Posterior cingulate gyrus (tissue), 11 donors: ENCODE data around the gene MYRIP.
A peak's percentile ranks its signal among the peaks of the same experiment; 100 is the strongest.
"Not testable (repeated sequence)": the region's sequence is repeated elsewhere in the genome, so short reads cannot be mapped to it uniquely, and the experiment has no call there.

Experiments
- DNase-seq, 10 donors: peaks; one replicate each; pipeline versions ENCODE4 v3.0.0 to v3.0.0-alpha.2; 2020 to 2021; ENCODE audit warnings: mixed read lengths in 3 of 10
- intact Hi-C: fragments of 100-400 bp; cut with DNase I; formaldehyde crosslinking; loops from one replicate; pipeline ENCODE4 v1.15.1; 2023

The MYRIP gene

DNA sequence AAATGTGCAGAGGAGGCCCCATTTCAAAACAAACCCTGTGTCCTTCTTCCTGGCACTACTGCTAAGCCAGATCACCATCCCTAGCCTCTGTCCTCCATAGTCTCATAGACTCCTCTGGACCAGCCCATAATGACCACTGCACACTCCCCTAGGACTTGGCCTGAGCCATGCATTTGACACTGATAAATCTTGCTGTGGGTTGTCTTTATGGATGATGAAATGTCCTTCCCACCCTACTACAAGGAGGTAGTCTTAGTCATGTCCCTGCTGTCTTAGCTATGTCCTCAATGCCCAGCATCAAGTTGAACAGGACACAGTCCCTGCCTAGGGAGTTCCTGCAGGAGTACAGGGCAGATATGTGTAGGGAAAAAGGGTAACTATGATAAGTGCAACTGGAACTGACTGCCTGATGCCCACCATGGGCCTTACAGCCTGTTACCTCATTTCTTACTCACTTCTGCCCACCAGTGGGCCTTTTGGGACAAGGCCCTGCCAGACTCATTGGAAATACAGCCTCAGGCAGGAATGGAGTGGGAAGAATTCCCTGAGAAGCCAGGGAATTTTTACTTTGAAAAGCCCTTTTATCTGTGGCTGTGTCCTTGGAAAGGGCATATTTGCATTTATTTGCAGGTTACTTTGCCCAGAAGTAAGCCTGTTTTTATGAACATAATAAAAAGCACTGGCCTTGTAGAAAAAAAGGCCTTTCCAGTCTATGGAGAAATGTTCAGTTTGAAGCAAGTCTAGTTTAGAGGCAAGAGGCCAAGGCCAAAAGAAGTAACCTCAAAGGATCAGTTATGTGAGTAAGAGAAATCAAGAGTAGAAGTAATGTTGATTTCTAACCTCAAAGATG lies 300.5 kb downstream of the MYRIP start:
- intact Hi-C loops = no loop called here
- peak in 1 of 10 donors; percentile 19 for DNase-seq

DNA sequence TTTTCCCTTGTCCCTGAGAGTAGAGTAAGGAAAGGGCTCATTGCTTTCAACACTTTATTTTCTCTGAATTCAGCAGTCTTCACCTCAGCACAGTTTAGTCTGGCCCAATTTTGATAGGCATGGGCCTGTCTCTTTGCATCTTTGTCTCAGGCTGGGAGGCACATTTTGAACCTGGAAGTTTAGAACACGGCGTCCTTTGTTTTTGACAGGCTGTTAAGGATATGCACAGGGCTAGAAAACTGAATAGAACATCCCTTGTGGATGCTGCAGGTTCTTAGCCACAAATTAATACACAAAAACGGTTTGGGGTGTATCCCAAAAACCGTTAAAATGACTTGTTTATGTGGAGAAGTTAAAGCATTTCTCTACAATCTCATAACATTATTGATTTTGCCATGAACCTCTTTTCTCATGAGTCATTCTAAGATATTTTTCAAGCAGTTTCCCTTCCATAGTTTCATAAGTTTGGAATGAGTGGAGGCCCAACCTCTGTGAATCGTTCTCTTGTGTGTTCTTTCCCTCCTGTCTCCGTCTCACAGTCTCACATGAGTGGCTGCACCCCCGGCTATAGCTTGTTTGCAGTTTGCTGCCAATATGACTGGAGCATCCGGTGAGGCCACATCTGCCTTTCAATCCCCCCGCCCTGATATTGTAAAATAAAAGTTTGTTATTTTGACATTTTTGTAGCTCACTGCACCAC lies 307.2 kb downstream of the MYRIP start:
- DNase-seq = no peak
- intact Hi-C loops = no loop called here

DNA sequence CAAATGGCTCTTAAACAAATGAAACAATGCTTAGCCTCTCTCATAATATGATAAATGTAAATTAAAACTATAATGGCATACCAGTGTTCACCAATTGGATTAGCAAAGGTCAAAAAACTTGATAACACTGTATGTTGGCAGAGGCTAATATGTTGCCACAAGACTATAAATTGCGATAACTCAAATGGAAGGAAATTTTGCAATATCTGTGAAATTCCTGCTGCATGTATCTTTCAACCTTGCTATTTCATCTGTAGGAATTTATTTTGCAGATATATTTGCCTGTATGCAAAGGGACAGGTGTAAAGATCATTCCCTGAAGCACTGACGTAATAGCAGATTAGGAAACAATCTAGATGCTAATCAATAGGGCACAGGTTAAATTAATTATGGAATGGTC lies 308.7 kb downstream of the MYRIP start:
- intact Hi-C loops = no loop called here
- no peak for DNase-seq

DNA sequence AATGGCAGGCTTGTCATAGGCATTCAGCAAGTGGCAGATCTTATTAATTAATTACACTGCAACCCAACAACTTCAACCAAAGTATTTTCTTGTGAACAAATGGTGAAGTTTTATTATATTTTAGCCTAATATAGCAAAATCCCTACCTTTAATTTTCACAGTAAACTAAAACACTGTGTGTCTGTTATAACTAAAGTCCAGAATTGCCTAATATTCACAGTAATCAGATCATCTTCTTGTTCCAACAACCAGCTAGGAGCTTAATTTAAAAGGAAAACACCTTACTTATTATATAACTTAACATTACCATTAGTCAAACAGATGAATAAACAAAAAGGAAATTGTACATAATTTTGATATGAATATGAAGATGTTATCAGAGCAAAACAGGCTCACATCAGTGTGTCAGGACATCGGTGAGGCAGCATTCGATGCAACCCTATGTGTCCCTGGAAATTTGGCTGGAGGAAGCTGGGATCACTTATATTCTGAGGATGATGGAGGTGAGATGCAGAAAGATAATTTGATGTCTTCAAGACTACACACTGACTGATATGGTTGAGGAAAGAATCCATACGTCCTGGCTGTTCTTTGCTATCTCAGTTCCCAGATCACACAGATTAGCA lies 310.8 kb downstream of the MYRIP start:
- DNase-seq = no peak
- intact Hi-C loops = no loop called here

DNA sequence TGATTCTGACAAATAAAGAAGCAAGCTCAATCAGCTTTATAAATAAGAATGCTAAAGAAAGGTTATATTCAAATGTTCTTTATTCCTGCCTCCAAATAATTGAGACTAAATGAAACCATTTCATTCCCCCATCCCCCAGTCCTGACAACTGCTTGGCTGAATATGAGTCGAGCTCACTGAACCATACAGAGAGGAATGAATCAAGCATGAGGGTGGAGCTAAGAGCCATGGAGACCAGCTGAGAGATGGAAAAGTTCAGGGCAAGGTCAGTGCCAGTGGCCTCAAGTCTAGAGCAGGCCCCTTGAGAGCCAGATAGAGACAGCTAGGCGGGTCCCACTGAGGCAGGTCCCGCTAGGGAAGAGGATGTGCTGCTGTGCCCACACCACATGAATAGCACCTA lies 311.4 kb downstream of the MYRIP start:
- no peak for DNase-seq
- intact Hi-C loops = no loop called here

DNA sequence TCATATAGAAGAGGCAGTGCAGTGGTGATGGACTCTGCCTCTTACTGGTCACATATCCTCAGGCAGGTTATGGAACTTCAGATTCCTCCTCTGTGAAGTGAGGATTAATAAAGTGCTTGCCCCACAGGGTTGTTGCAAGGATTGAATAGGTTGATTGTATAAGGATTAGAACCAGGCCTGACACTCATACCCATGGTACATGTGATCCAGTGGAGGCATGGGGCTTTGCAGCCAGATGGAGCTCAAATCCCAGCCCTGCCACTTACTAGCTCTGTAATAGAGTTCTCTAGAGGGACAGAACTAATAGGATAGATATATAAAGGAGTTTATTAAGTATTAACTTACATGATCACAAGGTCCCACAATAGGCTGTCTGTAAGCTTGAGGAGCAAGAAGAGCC lies 315.5 kb downstream of the MYRIP start:
- intact Hi-C loops = loop anchor here (2.0 kb wide), 1 partner anchor 54 kb away; no protein-coding TSS in a partner anchor
- DNase-seq = peak in 5 of 10 donors; percentile 12 to 90 (median 48)

DNA sequence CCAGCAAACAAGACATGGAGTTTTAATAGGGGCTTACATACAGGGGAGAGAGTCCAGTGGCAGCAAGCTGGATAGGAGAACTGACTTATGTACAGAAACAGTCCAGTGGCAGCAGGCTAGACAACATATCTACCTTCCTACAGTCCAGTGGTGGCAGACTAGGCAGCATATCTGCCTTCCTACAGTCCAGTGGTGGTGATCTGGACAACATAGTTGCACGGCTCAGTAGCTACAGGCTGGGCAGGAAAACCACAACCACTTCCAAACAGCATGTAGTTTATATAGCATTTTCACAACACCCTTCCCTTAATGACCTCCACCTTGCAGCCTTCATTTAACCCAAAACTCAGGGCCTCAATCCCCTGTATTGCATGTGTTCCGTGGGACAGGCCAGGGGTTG lies 318.8 kb downstream of the MYRIP start:
- intact Hi-C loops = no loop called here

DNA sequence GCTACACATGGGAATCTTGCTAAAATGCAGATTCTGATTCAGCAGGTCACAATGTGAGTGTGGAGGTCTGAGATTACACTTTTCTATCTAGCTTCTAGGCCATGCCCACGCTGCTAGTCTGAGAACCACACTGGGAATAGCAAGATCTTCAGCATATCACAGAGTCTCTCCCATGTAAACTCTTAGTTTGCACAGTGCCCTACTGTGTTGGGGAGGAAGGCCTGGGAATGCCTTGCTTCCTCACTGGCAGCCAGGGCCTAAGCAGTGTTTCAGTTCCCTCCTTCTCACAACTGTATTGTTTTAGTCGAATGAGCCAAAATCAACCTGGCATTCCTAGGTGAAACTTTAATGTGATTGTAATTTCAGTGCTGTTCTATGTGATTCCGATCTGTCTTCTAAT lies 320.1 kb downstream of the MYRIP start:
- intact Hi-C loops = no loop called here
- DNase-seq = peak in 1 of 10 donors; percentile 19

More for the DNA sequence above, 318.8 kb downstream of the MYRIP start:
- no peak for DNase-seq

DNA sequence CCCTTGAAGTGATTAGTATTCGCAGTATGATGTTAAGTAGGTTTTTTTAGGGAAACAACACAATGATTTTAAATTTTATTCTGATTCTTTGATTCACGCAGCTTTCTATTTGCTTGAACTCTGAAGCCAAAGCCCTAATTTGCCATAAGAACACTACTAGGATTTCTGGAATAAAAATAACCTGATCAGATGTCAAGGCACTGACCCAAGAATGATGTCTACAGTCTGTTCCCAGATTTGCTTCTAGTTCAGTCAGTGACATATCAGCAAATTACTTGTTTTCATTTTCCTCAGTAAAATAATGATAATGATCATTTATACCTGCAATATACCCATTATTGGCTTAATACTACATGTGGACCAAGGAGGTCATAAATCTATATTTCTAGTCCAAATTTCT lies 320.6 kb downstream of the MYRIP start:
- DNase-seq = no peak
- intact Hi-C loops = no loop called here

DNA sequence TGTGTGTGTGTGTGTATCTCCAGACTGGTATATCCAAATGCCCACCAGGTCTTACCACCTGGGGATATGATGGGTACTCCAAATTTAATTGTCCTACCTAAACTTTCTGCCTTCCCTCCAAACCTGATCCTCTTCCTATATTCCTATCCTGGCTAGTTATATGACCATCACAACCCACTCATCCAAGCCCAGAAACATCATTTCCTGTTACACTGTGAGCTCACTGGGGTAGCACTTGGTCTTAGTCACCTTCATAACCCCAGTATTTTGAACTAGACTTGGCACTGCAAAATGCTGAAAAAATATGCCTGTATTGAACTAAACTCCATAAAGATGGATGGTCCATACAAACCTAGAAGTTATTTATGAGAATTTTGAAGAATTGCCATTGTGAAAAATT lies 321.3 kb downstream of the MYRIP start:
- no peak for DNase-seq
- intact Hi-C loops = no loop called here

DNA sequence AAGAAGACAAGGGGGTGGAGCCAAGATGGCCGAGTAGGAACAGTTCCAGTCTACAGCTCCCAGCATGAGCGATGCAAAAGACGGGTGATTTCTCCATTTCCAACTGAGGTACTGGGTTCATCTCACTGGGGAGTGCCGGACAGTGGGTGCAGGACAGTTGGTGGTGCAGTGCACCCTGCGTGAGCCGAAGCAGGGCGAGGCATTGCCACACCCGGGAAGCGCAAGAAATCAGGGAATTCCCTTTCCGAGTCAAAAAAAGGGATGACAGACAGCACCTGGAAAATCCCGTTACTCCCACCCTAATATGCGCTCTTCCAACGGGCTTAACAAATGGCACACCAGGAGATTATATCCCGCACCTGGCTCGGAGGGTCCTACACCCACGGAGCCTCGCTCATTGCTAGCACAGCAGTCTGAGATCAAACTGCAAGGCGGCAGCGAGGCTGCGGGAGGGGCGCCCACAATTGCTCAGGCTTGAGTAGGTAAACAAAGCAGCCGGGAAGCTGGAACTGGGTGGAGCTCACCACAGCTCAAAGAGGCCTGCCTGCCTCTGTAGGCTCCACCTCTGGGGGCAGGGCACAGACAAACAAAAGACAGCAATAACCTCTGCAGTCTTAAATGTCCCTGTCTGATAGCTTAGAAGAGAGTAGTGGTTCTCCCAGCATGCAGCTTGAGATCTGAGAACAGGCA lies 324.6 kb downstream of the MYRIP start:
- DNase-seq, intact Hi-C loops: not testable (repeated sequence)

DNA sequence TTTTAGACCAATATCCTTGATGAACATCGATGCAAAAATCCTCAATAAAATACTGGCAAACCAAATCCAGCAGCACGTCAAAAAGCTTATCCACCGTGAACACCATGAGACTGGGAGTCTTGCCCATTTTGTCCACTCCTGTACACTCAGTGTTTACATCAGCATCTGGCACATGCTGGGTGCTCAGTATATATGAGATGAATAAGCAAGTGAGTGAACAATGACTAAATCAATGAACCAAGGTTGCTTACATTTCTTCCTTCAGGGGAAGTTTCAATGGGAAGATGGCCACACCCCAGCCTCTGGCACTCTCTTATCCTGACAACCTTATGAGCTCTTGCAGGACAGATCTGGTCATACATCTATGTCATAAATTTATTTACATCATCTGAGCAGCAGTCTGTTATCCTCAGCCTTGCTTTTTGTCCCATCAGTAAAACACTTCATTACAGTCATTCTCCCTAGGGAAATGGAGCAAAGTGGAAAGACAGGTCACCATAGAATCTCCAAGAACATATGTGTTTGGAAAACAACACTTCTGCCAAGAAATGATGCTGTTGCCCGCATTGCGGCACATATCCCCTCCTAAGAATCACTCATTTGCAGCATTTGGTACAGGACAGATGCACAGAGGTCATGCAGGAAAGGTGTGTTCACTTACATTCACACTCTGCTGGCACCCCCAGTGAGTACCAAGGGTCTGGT lies 328.3 kb downstream of the MYRIP start:
- DNase-seq = no peak
- intact Hi-C loops = no loop called here

DNA sequence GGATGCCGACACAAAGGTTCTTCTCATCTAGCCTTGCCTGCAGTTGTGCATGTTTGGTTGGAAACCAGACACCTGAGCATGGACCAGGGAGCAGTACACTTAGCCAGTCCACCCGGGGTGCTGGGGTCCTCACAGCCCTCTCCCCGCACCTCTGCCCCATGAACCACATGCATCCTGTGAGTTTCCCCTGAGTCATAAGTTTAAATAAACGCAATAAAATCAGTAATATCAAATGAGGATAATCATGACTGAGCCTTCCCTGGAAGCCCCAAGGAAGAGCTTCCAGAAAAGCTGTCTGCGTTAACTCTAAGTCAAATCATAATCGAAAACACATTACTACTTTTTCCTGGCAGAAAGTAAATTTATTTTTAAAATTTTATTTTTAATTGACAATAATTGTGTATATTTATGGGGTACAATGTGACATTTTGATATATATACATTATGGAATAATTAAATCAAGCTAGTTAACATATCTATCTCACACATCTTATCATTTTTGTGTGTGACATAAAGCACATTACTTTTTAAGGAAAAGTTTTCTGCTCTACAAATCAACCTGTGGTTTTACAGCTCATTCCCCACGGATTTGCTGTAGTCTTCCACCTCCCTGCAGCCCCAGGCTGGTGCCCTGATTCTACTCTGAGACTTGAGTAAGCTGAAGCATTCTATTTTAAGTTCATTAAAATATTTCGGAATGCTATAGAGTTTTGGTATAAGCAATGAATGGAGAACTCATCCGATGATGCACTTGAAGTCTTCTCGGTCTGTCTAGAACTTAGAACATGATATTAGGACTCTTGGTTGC lies 334.1 kb downstream of the MYRIP start:
- intact Hi-C loops = no loop called here
- DNase-seq = no peak

DNA sequence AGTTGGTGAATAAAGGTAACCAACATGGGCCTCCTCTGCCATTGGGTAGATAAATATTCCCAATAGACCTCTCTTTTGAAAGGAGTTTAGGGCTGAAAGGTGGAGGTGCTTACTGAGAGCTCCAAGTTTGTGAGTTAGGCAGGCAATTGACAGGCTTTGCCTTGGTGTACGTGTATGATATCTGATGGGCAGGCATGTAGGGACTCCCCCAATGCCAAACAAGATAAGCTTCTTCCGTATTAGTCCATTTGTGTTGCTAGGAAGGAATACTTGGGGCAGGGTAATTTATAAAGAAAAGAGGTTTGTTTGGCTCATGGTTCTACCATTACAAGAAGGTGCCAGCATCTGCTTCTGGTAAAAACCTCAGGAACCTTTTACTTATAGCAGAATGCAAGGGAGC lies 339.4 kb downstream of the MYRIP start:
- intact Hi-C loops = no loop called here
- no peak for DNase-seq

DNA sequence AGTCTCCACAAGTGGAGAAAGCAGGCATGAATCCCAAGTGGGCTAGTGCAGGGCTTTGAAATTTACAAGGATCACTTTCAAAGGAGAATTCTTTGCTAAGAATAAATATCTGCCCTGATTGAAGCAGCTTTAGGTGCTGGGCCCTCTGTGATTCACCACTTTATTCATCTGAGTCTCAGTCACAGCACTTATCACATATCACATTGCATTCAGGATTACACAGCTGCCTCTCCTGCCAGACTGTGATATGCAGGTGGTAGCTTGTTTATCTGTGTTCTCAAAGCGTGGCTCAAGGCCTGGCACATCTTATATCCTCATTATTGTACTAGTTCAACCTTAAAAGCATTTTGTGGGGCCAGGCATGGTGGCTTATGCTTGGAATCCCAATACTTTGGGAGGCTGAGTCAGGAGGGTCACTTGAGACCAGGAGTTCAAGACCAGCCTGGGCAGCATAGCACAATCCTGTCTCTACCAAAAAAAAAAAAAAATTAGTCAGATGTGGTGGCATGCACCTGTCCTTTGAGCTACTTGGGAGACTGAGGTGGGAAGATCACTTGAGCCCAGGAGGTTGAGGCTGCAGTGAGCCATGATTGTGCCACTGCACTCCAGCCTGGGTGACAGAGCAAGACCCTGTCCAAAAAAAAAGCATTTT lies 343.2 kb downstream of the MYRIP start:
- intact Hi-C loops = no loop called here
- no peak for DNase-seq

DNA sequence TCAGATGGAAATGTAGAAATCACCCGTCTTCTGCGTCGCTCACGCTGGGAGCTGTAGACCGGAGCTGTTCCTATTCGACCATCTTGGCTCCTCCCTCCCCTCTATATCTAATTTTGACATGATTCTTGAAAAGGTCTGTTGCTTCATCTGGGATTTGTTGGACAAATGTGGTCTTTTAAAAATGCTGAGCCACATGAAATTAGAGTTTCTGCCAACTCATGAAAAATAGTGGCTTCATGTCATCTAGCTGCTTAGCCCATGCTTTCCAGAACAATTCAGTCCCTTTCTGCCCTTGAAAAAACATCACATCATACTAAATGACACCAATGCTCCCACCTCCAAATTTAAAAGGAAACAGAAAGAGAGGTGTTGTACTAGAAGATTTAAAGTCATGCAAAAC lies 351.5 kb downstream of the MYRIP start:
- DNase-seq = no peak
- intact Hi-C loops = no loop called here

DNA sequence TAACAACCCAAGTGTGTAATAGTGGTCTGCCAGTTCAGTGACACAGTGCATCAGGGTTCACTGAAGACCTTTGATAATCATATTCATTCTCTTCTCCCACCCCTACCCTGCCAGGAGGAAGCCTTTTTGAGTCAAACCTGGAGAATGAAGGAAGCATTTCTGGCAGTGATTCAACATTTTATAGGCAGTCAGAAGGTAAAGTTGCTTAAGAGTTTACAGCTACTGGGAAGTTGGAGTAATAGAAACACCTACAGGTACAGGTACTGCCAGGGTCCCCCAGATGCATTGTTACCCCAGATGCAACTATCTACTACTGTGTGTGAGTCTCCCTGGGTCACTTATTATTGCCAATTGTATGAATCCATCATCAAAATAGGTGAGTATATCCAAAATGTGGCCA lies 353.2 kb downstream of the MYRIP start:
- DNase-seq = no peak
- intact Hi-C loops = no loop called here

DNA sequence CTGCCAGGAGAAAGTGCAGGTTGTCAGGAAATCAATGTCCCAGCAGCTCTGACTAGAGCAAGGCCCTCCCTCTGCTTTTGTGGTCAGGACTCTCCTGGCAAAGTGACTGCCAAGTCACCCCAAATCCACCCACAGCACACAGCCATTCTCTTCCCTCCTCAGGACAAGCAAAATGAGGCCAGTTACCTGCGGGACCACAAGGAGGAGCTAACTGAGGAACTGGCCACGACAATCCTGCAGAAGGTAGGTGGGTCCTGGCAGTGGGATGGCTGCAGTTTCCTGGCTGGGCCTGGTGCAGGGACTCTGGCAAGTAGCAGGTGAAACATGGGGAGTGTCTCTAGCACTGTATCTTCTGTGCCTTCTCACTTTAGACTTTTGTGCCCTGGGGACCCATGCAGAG lies 357.6 kb downstream of the MYRIP start:
- DNase-seq = no peak
- intact Hi-C loops = no loop called here

DNA sequence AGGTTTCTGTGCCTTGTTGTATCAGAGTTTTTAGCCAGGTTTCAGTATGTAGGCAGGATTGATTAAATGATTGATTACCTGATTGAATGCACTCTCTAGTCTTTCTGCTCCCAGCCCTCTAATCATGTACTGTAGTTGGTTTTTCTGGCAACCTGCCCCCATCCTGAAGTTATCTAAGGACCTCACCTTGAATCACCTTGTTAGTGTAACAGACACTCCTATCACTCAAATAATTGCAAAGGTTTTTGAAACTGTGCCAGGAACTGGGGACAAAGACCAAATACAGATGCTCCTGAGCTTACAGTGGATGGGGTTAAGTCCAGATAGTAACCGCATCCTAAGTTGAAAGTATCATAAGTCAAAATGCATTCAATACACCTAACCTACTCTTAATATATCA lies 358.5 kb downstream of the MYRIP start:
- intact Hi-C loops = no loop called here

More for the DNA sequence above, 358.5 kb downstream of the MYRIP start:
- no peak for DNase-seq
